ENCODE results near the gene OPCML. TPM values are rescaled to one million over a fixed set of nuclear protein-coding genes. Genes with fewer than 3 reads are reported as not detected.

Gene OPCML
- polyA plus RNA-seq, 4 donors: 14.9 to 18.5 (median 15.9) TPM

DNA sequence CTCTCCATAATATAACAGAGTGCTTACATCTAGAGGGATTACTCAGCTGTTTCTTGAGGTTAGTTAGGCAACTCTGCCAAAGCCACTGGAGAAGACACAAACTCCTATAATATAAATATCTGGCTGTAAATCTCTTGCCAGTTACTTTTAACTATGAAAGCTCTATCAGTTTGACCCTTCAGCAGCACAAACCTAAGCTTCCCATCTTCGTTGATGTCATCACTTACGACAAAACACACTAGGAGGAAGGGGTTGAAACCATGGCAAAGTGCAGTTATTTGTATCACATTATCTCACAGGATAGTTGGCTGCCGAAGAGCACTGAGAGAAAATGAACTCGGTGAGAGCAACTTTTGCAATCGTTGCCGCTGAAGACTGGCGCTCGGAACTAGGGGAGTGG, 922.1 kb downstream of the OPCML start:
- no peak for DNase-seq (ENCODE audit: low read depth in 4 of 4, low spot score in 3 of 4)

DNA sequence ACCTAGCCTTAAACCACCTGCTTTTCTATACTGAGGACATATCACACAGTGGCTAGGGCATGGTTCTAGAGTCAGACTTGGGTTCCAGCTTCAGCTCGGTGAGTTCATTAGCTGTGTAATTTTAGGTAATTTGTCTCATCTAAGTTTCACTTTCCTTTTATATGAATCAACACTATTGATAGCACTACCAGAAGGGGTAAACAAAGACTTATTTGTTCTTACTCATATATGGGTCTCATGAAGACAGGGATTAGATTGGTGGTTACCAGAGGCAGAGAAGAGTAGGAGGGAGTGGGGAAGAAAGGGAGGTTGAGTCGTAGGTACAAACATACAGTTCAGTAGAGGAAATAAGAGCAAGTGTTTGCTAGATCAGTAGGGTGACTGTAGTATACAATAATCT, 924.7 kb downstream of the OPCML start:
- no peak for DNase-seq (ENCODE audit: low read depth in 4 of 4, low spot score in 3 of 4)

DNA sequence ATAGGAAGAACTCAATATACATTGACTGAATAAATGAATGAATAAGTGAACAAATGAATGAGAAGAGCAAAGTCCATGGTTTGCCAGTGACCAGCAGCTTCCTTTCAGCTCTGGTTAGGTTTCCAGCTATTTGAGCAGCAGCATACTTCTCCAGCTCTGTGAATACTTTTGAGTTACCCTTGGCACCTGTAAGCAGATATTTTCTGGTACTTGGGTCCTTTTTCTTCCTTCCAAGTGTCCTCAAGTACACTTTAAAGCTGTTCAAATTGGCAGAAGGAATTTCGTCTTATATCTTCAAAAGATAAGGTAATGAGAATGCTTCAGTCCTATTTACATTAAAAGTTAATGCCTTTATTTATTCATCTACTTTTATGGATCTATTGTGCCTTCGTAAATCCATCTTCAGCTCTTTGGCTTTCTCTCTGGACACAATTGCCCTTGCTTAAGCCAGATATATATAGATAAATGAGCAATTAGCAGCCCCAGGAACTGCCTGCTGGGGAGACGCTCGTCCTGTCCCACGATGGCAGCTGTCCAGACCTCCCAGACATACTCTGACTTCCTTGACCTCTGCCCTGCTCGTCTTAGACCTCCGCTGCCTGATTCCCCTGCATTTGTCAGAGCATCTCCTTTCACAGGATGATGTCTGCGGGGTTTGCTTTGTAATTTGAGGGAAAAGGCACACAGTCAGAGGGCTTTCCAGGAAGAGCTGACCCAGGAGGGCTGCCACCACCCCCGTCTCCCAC, 926.3 kb downstream of the OPCML start:
- no peak for DNase-seq (ENCODE audit: low read depth in 4 of 4, low spot score in 3 of 4)

DNA sequence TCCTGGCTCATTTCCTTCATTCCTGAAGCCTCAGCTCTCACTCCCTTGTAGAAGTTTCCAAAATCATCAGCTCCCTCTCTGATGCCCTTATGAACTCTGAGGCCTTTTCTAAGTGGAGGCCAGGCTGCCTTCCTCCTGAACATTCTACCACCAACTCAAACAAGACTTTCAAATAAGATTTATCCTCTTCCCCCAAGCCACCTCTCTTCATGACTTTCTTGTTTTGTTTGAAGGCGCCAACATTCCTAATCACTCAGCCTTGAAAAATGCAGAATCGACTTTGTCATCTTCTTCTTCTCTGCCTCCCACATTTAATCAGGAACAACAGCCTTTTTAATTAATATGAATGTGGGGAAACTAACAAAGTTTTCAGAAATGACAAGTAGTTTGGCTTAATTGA, 927.9 kb downstream of the OPCML start:
- DNase-seq (ENCODE audit: low read depth in 4 of 4, low spot score in 3 of 4): peak in 2 of 4 donors; percentile 12 to 20

DNA sequence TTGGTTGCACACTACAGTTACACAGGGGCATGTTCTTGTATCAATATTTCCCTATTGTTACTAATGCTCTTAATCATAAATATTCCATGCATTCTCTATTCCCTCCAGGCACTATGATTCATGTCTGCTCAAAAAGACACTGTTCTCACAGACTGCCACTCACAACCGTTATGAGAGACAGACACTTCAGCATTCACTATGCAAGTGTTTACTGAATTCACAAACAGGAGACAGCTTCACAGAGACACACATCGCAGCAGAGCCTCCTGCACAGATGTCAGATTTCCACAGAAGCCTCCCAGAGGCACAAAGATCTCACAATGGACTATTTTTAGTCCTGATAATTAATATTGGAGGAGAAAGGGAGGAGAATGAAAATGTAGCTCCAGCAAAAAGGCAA, 930.4 kb downstream of the OPCML start:
- no peak for DNase-seq (ENCODE audit: low read depth in 4 of 4, low spot score in 3 of 4)

DNA sequence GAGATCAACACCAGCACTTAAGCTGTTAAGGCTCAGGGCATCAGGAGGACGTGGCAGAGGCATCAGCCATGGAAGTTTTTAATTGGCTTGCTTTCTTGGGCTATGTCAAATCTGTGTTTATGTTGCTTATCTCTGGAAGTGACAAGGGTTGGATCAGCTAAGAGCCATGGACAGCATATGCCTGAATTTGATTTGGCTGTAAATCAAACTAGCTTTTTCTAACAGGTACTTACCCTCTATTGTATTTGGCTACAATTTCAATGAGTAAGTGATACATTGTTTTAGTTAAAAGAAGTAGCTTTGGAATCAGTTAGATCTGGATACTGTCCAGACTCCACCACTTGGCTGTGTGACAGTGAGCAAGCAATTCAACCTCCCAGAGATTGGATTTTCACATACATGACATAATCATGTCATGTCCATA, 936.6 kb downstream of the OPCML start:
- DNase-seq (ENCODE audit: low read depth in 4 of 4, low spot score in 3 of 4): no peak

DNA sequence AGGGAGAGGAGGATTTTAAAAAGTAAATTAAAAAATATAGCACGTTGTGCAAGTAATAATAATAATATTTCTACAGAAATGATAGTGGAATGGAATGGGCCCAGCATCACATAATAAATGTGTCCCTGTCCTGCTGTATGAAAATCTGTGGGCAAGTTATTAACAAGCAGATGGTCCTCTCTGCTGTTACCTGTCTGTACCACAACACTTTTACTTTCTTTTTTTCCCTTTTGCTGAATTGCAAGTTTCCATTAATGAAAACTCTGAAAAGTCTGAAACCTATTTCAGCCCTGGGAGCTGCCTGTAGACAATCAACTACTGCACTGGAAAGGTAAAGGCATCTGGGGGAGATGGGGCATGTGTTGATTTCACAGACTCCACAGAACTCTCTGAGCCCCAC, 937.1 kb downstream of the OPCML start:
- no peak for DNase-seq (ENCODE audit: low read depth in 4 of 4, low spot score in 3 of 4)

DNA sequence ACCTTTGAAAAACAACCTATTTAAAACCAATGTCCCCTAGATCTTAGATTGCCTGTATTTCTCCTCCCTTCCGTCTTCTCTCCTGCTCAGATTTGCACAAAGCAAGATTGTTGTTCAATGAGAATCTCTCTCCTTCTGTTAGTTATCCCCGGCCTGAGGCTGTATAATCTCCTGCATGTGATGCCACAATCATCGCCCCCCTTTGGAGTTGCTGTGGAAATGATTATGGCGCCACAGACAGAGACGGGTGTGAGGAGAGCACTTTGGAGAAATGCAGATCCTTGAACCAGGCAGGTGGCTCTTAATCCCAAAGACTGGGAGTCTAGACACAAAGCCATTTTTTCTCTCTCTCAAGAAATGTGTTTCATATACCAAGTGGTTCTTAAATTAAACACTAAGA, 941.3 kb downstream of the OPCML start:
- DNase-seq (ENCODE audit: low read depth in 4 of 4, low spot score in 3 of 4): no peak

DNA sequence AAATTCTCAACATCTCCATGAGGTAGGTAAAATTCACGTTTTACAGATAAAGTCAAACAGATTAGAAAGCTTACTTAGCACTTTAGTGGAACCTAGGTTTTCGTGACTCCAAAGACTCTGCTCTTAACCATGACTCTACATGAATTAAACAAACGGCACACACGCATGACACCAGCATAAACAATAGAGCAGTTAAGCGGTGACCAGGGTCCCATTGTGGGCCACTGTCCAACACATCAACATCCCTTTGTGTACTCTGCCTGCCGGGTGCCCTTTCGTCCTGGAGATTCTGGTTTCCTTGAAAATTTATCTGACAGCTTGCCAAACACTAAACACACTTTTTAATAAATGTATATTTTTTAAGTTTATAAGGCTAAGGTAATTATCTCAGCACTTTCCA, 941.7 kb downstream of the OPCML start:
- no peak for DNase-seq (ENCODE audit: low read depth in 4 of 4, low spot score in 3 of 4)

DNA sequence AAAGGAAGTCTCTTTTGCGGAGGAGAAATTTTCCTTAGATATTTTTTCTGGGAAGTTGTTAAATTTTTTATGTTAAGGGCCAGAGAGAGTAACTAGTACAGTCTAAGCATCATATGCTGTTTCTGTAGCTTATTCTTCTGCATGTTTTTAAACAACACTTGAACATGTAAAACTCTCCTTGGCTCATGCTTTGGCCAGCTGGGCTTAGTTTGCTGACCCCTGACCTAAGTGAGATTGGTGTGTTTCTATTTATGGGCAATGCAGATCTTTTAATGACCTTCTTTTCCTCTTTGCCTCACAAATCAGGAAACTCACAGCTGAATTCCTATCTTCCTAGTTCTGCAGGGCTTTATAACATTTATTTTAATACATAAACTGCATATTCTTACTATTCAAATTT, 942.5 kb downstream of the OPCML start:
- no peak for DNase-seq (ENCODE audit: low read depth in 4 of 4, low spot score in 3 of 4)

DNA sequence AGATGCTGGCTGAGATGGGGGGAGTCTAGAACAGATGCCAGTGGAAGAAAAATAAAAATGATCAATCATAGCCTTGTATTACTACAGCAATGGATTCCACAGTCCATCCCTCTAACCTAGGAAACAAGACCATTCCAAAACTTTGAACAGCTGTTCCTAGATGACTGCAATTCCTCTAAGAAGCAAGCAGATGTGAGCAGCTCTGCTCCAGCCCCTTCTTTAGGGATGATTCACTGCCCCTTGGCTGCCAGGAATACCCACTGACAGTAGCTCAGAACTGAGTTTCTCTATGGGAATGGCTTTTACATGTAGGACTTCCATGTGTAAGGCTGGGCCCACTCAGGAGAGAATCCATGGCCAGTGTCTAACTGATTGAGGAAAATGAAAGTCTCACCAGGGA, 943.9 kb downstream of the OPCML start:
- DNase-seq (ENCODE audit: low read depth in 4 of 4, low spot score in 3 of 4): no peak

DNA sequence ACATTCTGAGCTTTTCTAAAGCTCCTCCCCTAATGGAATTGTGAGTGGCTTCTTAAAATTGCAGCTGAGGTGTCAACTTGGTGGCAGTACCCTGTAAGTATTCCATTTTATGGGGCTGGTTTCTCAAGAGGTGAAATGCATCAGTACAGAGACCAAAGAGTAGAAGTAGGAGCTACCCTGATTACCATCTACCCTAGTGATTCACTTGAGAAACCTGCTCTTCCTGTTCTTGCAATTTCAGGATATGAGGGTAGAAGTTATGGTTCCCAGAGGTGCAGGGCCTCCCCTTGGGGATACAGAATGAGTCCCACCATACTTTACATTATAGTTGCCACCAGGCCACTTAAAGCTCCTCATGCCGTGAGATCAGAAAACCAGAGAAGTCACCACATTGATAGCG, 944.6 kb downstream of the OPCML start:
- no peak for DNase-seq (ENCODE audit: low read depth in 4 of 4, low spot score in 3 of 4)

DNA sequence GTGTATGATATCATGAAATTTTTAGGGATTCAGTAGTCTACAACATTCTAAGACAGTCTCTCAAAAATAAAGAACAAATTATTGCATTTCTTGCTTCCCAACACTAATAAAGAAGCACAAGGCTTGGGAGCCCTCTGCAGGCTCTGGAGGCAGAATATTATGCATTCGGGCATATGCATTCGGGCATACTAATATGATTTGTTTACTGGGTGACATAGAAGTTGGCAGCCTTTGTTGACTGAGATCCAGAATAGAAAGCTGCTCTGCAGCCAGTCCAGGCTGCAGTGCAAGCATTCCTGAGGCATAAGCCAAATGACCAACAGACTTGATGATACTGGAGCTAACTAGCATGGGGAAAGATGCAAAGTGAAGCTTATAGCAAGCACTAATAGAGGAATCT, 945.5 kb downstream of the OPCML start:
- DNase-seq (ENCODE audit: low read depth in 4 of 4, low spot score in 3 of 4): no peak

DNA sequence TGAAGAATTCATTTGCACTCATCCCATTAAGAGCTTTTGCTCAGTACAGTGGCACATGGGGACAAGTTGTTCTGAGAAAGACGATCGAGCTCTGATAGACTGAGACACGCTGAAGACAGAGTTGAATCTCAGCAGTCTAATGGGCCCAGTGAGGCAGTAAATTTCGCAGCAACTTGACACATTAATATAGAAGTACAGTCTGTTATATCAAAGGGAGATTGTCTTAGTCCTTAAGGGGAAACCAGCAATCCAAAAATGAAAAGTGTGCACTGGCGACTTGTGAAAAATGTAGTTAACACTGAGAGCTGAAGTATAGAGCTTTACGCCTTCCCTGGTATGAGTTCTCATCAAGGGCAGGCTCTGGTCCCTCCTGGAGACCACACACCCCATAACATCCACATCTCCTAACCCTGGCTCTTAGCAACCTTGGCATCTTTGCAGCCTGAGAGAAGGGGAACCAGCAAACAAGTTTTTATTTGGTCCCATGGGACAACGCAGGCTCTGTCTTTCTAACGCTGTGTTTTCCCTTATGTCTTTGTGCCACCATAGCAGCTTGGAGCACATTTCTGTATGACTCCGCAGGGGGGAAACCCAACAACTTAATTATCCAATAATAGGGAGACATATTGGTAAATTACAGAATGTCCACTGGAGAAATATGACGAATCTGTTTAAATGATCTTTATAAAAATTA, 952.5 kb downstream of the OPCML start:
- DNase-seq (ENCODE audit: low read depth in 4 of 4, low spot score in 3 of 4): no peak

DNA sequence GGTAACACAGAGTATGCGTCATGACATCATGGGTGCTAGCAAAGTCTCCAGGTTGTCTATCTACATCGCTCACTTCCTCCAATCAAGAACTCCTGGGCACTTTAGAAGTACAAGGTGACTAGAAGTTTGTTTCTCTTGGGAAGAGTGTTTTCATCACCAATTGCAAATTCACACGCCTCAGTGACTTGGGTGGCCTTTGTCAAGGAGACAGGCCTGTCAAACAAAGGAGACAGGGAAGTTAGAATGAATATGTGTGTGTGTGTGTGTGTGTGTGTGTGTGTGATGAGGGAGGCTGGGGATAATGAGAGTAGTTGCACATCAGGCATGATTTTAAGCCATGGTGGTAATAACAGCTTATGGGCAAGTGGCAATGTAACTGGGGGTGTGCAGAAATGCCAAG, 953.2 kb downstream of the OPCML start:
- no peak for DNase-seq (ENCODE audit: low read depth in 4 of 4, low spot score in 3 of 4)

DNA sequence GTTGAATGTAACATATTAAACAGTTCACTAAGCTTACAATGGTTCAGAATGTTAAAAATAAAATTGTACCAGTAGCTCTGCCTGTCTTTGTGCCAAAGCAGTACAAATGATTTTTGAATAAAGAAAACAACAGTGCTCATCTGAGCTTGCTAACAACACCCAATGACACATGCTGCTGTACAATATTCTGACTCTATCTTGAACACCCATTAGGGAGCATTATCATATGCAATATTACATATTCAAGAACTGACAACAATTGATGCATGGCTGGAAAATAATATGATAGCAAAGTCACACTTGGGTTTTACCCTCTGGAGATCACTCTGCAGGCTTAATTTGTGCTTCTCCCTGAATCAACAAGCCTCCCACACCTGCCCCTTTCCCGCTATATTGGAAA, 953.7 kb downstream of the OPCML start:
- DNase-seq (ENCODE audit: low read depth in 4 of 4, low spot score in 3 of 4): no peak

DNA sequence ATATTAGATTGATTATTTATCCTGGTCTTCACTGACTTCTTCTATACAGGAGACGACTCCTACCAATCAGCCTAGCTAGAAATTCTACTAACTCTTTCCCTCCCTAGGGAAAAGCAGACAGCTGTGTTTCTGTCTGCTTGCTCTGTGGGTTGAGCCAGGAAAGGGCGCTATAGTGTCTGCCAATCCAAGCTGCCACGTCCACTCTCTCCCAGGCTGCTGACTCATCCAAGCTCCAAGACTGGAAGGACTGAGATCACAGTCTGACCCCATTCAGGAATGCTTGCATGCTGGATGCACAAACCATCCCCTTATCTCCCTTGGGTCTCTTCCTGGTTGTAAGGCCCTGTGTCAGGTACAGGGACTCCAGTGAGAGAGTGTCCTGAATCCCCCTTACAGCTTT, 955.6 kb downstream of the OPCML start:
- no peak for DNase-seq (ENCODE audit: low read depth in 4 of 4, low spot score in 3 of 4)

DNA sequence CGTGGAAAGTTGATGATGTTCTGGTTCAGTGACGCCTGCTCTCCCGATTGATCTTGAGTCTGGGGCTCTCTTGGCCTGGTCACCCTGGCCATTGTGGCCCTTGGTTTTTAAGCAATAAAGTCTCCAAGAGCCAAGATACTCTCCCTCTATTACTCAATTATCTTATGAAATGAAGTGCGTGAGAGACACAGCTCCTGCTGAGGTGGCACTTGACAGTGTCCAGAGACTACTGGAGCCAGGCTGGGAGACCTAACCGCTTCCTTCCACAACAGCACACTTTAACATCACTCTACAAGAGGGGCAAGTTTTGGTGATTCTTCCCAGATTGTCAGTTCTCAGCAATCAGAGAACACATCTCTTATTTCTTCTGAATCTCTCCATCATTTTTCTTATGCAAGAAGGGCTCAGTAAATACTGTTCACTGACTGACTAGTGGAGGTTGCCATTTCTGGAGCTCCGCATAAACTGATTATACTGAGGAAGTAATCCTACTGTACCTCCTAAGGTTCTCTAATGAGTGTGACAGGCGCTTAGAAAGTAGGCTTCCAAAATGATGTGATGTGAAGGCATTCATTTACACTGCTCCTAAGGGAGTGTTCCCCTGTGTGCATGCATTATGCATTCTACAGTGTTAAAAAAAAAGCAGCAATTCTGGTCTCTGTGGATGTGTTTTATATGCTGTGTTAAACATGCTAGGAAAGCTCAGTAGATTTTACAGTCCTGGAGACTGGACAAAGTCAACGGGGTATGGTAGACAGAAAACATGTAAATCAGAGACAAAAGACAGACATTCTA, 968.0 kb downstream of the OPCML start:
- no peak for DNase-seq (ENCODE audit: low read depth in 4 of 4, low spot score in 3 of 4)

DNA sequence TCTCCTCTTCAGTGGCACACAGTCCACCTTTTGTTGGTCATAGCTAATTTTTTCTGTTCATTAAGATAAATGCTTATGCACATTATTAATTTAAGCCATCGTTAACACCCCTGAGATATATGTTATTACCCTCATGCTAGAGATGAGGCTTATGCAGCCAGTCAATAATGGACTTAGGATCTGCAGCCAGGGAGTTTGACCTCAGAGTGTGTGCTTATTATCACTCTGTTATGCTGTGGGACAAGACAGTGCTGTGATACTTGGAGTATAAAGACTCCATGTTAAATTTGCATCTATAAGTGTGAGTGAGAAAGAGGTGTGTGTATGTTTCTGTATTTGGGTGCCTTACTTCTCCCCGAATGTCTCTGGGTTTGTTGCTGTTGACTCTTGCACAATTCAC, 969.3 kb downstream of the OPCML start:
- DNase-seq (ENCODE audit: low read depth in 4 of 4, low spot score in 3 of 4): no peak

DNA sequence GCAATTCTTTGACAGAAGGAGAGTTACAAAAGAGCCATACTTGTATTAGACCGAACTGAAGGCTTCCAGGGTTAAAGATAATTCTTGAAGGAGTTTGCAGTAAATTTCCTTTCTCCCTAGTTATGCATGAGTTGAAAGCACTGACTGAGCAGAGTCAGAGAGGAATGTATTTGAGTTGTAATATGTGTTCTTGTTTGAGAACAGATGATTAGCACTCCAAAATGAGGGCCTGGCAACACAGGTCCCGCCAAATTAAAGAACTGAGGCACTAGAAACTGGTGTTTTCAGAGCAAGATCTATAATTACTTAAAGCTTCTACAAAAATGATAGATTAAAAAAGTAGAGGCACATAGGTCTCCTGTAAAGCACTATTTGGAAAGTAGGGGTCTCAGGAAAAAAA, 970.4 kb downstream of the OPCML start:
- DNase-seq (ENCODE audit: low read depth in 4 of 4, low spot score in 3 of 4): no peak

DNA sequence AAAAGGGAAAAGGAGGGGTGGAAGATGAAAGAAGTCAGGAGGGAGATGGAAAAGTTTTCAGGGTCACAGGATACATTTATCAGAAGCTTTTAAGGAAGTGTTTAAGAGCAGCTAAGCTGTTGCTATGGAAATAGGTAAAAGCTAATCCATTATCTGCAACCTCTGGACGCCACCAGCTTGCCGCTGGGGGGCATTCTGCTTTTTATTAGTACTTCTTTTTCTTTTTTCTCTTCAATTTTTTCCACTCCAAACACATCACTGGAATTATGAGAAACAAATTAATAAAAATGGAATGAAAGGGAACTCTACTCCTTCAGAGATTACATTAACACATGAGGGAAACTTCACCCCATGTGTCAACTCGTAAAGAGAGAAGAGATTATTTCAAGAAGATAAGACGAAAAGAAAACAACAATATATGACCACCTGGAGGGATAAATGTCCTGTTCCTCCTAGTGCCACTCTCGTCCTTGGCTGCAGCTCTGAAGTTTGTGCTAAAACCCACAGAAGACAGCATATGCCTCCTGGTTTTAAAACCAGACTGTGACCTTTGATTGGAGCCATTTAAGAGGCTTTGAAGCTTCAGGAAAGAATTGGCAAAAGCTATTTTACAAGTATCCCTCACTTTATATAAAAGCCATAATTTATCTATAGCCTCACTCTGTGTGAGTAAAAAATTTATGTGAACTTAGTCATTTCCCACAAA, 972.8 kb downstream of the OPCML start:
- no peak for DNase-seq (ENCODE audit: low read depth in 4 of 4, low spot score in 3 of 4)
